GM19043 (cell line): ENCODE results near the gene CDIP1.

Source experiments
- ATAC-seq: cut with Tn5 transposase; IDR thresholded peaks from one replicate; pipeline ENCODE4 v1.9.1; 2021; ENCODE audit warnings: low read depth; ENCODE audit not compliant: unreplicated experiment

Gene CDIP1

GRCh38 chr16:4496305-4496704 is 42.3 kb downstream of the CDIP1 start:
- no peak for ATAC-seq

- ATAC-seq, result no peak
These were observed 42.8 kb downstream of the CDIP1 start for GRCh38 chr16:4495766-4496165.

DNA sequence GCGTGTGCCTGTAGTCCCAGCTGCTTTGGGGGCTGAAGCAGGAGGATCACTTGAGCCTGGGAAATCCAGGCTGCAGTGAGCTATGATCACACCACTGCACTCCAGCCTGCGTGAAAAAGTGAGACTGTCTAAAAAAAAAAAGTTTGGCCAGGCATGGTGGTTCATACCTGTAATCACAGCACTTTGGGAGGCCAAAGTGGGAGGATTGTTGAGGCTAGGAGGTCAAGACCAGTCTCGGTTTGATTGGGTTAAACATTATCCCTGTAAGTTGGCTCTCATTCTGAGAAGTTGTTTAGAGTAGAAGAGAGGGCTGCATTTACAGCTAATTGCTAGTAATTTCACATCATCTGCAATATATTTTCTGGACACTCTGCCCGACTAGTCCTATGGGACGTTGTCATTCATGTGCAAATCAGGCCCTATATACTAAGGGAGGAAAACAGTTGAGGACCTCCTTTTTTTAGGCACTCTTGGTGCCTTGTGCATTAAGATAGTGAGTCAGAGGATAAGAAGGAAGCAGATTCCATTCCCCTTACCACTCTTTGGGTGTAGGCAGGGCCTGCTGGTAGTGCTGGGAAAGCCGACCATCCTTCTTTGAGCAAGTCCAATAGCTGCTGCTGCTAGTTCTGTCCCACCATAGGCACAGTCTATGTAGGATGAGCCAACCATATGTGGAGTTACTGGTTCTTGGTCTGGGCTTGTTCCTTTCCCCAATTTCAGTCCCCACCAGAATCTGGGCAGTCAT is 43.7 kb downstream of the CDIP1 start:
- no peak for ATAC-seq

GRCh38 chr16:4491898-4492297 is 46.7 kb downstream of the CDIP1 start:
- no peak for ATAC-seq

DNA sequence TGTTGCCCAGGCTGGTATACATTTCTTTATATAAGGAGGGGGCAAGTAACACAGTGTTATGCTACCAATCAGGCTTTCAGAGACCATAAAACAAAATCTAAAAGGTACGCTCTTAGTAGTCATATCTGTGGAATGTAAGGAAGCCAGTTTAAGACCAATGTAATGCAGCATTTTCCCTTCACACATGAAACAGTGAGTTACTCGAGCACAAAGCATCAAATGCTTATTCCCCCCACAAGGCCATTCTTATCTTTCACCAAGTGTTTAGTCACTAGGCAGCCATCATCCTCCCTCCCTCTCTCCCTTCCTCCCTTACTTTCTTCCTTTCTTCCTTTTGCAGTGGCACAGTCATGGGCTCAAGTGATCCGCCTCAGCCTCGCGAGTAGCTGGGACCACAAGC is 49.5 kb downstream of the CDIP1 start:
- no peak for ATAC-seq

DNA sequence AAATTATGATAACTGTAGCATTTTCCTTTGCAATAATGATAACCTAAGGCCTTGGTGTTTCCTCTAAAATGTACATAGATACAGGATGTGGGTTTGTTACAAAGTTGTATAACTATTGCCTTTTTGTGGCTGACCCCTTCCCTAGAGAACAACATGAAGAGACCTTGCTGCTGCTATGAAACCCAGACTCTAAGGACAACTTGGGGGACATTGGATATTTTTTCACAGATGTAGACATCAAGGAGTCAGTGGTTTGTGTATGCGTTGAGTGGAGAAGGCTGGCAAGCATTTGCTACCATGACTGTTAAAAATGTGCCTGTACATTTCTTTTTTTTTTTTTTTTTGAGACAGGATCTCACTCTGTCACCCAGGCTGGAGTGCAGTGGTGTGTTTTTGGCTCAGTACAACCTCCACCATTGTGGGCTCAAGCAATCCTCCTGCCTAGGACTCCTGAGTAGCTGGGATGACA is 50.0 kb downstream of the CDIP1 start:
- ATAC-seq, result no peak

DNA sequence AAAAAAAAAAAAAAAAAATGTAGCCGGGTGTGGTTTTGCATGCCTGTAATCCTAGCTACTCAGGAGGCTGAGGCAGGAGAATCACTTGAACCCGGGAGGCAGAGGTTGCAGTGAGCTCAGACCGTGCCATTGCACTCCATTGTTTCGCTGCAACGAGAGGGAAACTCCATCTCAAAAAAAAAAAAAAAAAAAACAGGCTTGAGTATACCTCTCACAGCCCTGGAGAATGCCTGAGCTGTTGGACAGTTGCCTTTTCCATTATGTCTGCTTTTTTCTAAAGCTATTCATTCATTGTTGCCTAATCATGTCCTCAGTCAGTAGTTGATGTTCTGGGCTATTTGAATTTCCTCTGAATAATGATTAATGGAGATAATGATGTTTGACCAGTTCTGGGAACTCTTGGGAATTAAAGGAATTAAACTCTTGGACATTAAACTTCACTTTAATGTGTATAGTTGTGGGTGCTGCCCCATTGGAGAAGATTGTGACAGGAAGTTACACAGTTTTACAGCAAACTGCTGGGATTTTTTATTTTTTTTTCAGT is 50.5 kb downstream of the CDIP1 start:
- ATAC-seq, result no peak

GRCh38 chr16:4486126-4486893 is 52.3 kb downstream of the CDIP1 start:
- no peak for ATAC-seq

DNA sequence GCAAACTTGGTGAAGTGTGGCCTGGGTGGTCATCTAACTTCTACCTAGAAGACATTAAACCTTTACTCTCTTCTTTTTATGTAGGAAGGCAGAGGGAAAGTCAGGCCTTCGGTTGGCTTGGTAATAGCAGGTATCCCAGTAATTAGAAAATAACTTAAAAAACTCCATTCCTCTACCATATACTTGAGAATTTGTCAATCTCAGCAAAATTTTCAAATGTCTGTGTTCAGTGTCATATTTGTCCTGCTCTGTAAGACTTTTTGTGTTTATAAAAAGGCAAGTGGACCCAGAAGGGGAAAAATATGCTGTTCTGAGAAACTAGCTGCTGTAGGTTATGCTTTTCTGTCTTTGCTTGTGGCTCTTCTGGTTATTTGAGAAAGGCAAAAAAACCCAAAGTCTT is 56.6 kb downstream of the CDIP1 start:
- ATAC-seq, result no peak

GRCh38 chr16:4481526-4481925 is 57.0 kb downstream of the CDIP1 start:
- no peak for ATAC-seq

GRCh38 chr16:4477966-4478365 is 60.6 kb downstream of the CDIP1 start:
- no peak for ATAC-seq

GRCh38 chr16:4475880-4476788 is 62.4 kb downstream of the CDIP1 start, which contains the start of gene HMOX2:
Gene HMOX2 (plus strand): TSS chr16:4476398. CDS start chr16:4505525, 29,127 bp downstream.
- peak; percentile 79 for ATAC-seq

- peak; percentile 55 for ATAC-seq
These were observed 64.2 kb downstream of the CDIP1 start, which contains the start of gene NMRAL1 for GRCh38 chr16:4474192-4474961. Gene NMRAL1 (minus strand): TSS chr16:4474625. CDS start chr16:4474132, 493 bp downstream.

DNA sequence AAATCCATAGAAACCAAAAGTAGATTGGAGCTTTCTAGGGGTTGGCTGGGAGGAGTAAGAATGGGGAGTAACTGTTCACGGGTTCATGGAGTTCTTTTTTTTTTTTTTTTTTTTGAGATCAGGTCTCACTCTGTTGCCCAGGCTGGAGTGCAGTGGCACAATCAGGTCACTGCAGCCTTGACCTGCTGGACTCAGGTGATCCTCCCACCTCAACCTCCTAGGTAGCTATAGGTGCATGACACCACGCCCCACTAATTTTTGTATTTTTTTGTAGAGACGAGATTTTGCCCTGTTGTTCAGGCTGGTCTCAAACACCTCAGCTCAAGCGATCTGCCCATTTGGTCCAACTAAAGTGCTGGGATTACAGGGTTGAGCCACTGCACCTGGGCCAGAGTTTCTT is 65.7 kb downstream of the CDIP1 start:
- ATAC-seq, result no peak

DNA sequence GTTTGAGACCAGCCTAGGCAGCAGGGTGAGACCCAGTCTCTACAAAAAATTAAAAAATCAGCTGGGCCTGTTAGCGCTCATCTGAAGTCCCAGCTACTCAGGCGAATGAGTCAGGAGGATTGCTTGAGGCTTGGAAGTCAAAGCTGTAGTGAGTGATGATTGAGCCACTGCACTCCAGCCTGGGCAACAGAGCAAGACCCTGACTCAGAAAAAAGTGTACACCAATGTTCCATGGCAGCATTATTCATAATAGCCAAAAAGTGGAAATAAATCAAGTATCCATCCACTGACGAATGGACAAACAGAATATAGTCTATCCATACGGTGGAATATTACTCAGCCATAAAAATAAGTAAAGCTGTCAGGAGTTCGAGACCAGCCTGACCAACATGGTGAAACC is 66.7 kb downstream of the CDIP1 start:
- no peak for ATAC-seq

- no peak for ATAC-seq
These were observed 69.6 kb downstream of the CDIP1 start for GRCh38 chr16:4468972-4469371.

DNA sequence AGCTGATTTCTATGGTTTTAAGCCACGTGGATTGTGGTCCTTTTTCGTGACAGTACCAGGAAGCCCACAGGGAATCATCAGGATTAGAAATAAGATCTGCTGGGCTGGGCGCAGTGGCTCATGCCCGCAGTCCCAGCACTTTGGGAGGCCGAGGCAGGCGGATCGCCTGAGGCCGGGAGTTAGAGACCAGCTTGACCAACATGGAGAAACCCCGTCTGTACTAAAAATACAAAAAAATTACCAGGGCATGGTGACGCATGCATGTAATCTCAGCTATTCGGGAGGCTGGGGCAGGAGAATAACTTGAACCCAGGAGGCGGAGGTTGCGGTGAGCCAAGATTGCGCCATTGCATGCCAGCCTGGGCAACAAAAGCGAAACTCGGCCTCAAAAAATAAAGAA is 70.7 kb downstream of the CDIP1 start:
- no peak for ATAC-seq

- ATAC-seq, result no peak
These were observed 72.4 kb downstream of the CDIP1 start for GRCh38 chr16:4465977-4466779.
